ENCODE data around the gene OR2T12. TPM values are rescaled to one million over a fixed set of nuclear protein-coding genes. Genes with fewer than 3 reads are reported as not detected.

The OR2T12 gene
- total RNA-seq, 1 donor from 2014 or later = not detected

DNA sequence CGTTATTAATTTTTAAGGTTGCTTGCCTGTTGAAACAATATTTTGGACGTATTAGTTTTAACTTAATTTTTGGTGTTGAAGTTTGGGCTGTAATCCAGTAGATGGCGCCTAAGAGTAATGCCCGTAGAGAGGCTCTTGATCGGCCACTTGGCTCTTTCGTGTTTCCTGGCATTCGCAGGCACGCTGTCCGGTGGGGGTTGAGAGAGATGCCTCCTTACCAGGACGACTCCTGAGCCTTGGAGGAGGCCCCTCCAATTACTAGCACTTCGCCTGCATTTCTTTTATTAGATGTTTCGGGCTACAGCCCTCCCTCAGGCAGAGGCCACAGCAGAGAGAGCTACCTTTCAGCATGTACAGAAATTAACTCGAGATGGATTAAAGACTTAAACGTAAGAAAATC lies 60.0 kb downstream of the OR2T12 start:
- no peak for DNase-seq (ENCODE audit: low spot score)
- TF ChIP-seq, protein P1, sequence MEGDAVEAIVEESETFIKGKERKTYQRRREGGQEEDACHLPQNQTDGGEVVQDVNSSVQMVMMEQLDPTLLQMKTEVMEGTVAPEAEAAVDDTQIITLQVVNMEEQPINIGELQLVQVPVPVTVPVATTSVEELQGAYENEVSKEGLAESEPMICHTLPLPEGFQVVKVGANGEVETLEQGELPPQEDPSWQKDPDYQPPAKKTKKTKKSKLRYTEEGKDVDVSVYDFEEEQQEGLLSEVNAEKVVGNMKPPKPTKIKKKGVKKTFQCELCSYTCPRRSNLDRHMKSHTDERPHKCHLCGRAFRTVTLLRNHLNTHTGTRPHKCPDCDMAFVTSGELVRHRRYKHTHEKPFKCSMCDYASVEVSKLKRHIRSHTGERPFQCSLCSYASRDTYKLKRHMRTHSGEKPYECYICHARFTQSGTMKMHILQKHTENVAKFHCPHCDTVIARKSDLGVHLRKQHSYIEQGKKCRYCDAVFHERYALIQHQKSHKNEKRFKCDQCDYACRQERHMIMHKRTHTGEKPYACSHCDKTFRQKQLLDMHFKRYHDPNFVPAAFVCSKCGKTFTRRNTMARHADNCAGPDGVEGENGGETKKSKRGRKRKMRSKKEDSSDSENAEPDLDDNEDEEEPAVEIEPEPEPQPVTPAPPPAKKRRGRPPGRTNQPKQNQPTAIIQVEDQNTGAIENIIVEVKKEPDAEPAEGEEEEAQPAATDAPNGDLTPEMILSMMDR (IDR thresholded peaks at IDR 0.05; ENCODE audit: unreplicated experiment) = peak; percentile 55
- H3K9me3 Mint-ChIP-seq (ENCODE audit: unreplicated experiment) = peaks cover 17% of the 10 kb centered on the region
- no peak overlapping the region for H3K27ac Mint-ChIP-seq (ENCODE audit: unreplicated experiment)
- no peak overlapping the region for H3K4me3 Mint-ChIP-seq (ENCODE audit: unreplicated experiment)
- no peaks in the 10 kb centered on the region for H3K36me3 Mint-ChIP-seq (ENCODE audit: low read depth, unreplicated experiment)
- H3K27me3 Mint-ChIP-seq (ENCODE audit: unreplicated experiment) = peaks cover 2% of the 10 kb centered on the region
- no peaks in the 10 kb centered on the region for H3K4me1 Mint-ChIP-seq (ENCODE audit: unreplicated experiment)

Other genes with a start within 250 kb of the OR2T12 start
- not detected for gene OR2L13, start 208.2 kb downstream of the OR2T12 start, total RNA-seq (ENCODE audit: unreplicated experiment)
- not detected for gene OR2M5, start 158.3 kb downstream of the OR2T12 start, total RNA-seq (ENCODE audit: unreplicated experiment)
- not detected for gene OR2M2, start 128.6 kb downstream of the OR2T12 start, total RNA-seq (ENCODE audit: unreplicated experiment)
- not detected for gene OR2M3, start 106.2 kb downstream of the OR2T12 start, total RNA-seq (ENCODE audit: unreplicated experiment)
- gene OR2M4, start 72.0 kb downstream of the OR2T12 start, total RNA-seq (ENCODE audit: unreplicated experiment) = not detected
- not detected for gene OR2T33, start 25.4 kb downstream of the OR2T12 start, total RNA-seq (ENCODE audit: unreplicated experiment)
- gene OR2M7, start 21.1 kb upstream of the OR2T12 start, total RNA-seq (ENCODE audit: unreplicated experiment) = not detected
- gene OR14C36, start 45.4 kb upstream of the OR2T12 start, total RNA-seq (ENCODE audit: unreplicated experiment) = not detected
- not detected for gene OR2T4, start 58.2 kb upstream of the OR2T12 start, total RNA-seq (ENCODE audit: unreplicated experiment)
- not detected for gene OR2T6, start 72.3 kb upstream of the OR2T12 start, total RNA-seq (ENCODE audit: unreplicated experiment)
- gene OR2T1, start 99.6 kb upstream of the OR2T12 start, total RNA-seq (ENCODE audit: unreplicated experiment) = not detected
- not detected for gene OR2T2, start 142.2 kb upstream of the OR2T12 start, total RNA-seq (ENCODE audit: unreplicated experiment)
- gene OR2T3, start 169.9 kb upstream of the OR2T12 start, total RNA-seq (ENCODE audit: unreplicated experiment) = not detected
- not detected for gene OR2T5, start 185.2 kb upstream of the OR2T12 start, total RNA-seq (ENCODE audit: unreplicated experiment)
- not detected for gene OR2G6, start 204.6 kb upstream of the OR2T12 start, total RNA-seq (ENCODE audit: unreplicated experiment)

Measured in endothelial cell (in vitro differentiated cells).